Psoas muscle (tissue), 8 donors: ENCODE data around the gene TRDN. TPM values are rescaled to one million over a fixed set of nuclear protein-coding genes. Genes with fewer than 3 reads are reported as not detected.

ENCODE experiments used
- ATAC-seq, 4 donors: fragments of 200-7000 bp; cut with Tn5 transposase; one replicate each; pipeline ENCODE4 v1.9.1; 2020; ENCODE audit warnings: moderate library complexity in 3 of 4, mild to moderate bottlenecking in 2 of 4
- DNase-seq, 2 donors: peaks; one replicate each; pipeline ENCODE4 v3.0.0-alpha.2; 2020
- H3K27ac ChIP-seq: fragments of 200-600 bp; one replicate; pipeline ENCODE4 v1.8.0; 2022
- H3K27me3 ChIP-seq, 3 donors: fragments of 200-600 bp in 1 of 3; one replicate each; pipeline versions ENCODE4 v1.6.1 to v1.8.0; 2013 to 2022; ENCODE audit warnings: low read length in 2 of 3, mild to moderate bottlenecking in 2 of 3, moderate library complexity in 1 of 3; ENCODE audit not compliant: insufficient read depth in 3 of 3
- H3K36me3 ChIP-seq, 2 donors: fragments of 200-600 bp in 1 of 2; one replicate each; pipeline versions ENCODE4 v1.6.1 to v1.8.0; 2013 to 2022; ENCODE audit warnings: low read depth in 1 of 2, mild to moderate bottlenecking in 1 of 2, moderate library complexity in 1 of 2; ENCODE audit not compliant: insufficient read depth in 1 of 2
- H3K4me1 ChIP-seq: fragments of 200-600 bp; one replicate; pipeline ENCODE4 v1.8.0; 2022
- H3K4me3 ChIP-seq: fragments of 200-600 bp; one replicate; pipeline ENCODE4 v1.8.0; 2022; ENCODE audit warnings: mild to moderate bottlenecking
- H3K9me3 ChIP-seq: fragments of 200-600 bp; one replicate; pipeline ENCODE4 v1.8.0; 2022
- WGBS, 3 donors: extraction: QIAGEN DNeasy Blood & Tissue Kit; methylation state at CpG; one replicate each; pipeline versions ENCODE4 v1.1.6 to v1.1.7; 2013; 5-methylcytosine and 5-hydroxymethylcytosine counted together
- intact Hi-C, 2 donors: fragments of 100-400 bp; cut with DNase I; formaldehyde crosslinking; loops; one replicate each; pipeline versions ENCODE4 v1.11.0 to v1.14.2; 2022
- polyA plus RNA-seq, 3 donors: library from polyadenylated mRNA; stranded (reverse); fragments of 200-250 nt; gene quantifications; one replicate each; pipeline ENCODE4 v1.2.3, GENCODE V29; 2013
- total RNA-seq, 4 donors: library from RNA; stranded (reverse); fragmentation: NEBNext Ultra II Directional in 2 of 4; extraction: Animal tissue kit (Norgen Biotek cat#: 25700) in 2 of 4; gene quantifications; one replicate each; pipeline versions ENCODE4 v1.2.1 to v1.2.4, GENCODE V29; 2021 to 2023
- TF ChIP-seq, protein P1 (sequence below): fragments of 200-600 bp; IDR thresholded peaks from one replicate; pipeline ENCODE4 v1.8.0; 2022; ENCODE audit warnings: antibody characterized with exemption
- donor health status: healthy with polysubstance abuse.
- donor health status: DM: no; HTN: no; CAD: no; lungs with moderate emphysema.
- donor health status: Bipolar disorder and iron deficiency.
- donor health status: healthy.
- donor health status: DM: yes; HTN: yes; CAD: no.
- donor health status: DM: no; HTN: no; CAD: no.
- donor health status: DM: no; HTN: no; CAD: no.
- donor health status: DM: yes; HTN: yes; CAD: no.

TRDN gene
- total and polyA plus RNA-seq, 7 donors = 79.7 to 1,361 (median 399) TPM

DNA sequence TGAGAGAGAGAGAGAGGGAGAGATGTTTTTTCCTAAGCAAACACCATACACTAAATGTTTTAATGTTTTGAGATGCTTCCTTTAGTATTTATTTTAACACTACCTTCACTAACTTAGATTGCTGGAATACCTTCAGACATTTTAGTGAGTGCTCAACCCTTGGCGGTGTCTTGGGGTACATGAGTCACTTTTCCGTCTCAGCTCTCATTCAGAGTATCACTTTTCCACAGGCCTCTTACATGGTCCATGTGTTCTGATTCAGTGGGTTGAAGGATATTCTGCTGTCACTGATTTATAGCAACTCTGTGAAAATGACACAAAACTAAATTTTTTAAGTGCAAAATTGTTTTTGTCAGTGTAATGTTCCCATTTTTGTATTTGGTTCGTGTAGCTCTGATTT, 422.8 kb downstream of the TRDN start:
- DNase-seq (no peak), ATAC-seq (peak; percentile 67 to 93 (median 89))
- no peaks in the 10 kb centered on the region for H3K27me3 ChIP-seq
- TF ChIP-seq, protein P1, sequence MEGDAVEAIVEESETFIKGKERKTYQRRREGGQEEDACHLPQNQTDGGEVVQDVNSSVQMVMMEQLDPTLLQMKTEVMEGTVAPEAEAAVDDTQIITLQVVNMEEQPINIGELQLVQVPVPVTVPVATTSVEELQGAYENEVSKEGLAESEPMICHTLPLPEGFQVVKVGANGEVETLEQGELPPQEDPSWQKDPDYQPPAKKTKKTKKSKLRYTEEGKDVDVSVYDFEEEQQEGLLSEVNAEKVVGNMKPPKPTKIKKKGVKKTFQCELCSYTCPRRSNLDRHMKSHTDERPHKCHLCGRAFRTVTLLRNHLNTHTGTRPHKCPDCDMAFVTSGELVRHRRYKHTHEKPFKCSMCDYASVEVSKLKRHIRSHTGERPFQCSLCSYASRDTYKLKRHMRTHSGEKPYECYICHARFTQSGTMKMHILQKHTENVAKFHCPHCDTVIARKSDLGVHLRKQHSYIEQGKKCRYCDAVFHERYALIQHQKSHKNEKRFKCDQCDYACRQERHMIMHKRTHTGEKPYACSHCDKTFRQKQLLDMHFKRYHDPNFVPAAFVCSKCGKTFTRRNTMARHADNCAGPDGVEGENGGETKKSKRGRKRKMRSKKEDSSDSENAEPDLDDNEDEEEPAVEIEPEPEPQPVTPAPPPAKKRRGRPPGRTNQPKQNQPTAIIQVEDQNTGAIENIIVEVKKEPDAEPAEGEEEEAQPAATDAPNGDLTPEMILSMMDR = no peak
- peaks cover 6% of the 10 kb centered on the region for H3K4me1 ChIP-seq
- intact Hi-C loops = no loop called here
- WGBS, 3 donors = 46 to 66% (median 49%) methylated on average over 3 of the region's 3 CpGs
- no peaks in the 10 kb centered on the region for H3K9me3 ChIP-seq
- peak overlapping the region; percentile 44 for H3K27ac ChIP-seq
- H3K4me3 ChIP-seq = no peak overlapping the region
- H3K36me3 ChIP-seq = peaks cover 0 to 36% of the 10 kb centered on the region in 2 donors

DNA sequence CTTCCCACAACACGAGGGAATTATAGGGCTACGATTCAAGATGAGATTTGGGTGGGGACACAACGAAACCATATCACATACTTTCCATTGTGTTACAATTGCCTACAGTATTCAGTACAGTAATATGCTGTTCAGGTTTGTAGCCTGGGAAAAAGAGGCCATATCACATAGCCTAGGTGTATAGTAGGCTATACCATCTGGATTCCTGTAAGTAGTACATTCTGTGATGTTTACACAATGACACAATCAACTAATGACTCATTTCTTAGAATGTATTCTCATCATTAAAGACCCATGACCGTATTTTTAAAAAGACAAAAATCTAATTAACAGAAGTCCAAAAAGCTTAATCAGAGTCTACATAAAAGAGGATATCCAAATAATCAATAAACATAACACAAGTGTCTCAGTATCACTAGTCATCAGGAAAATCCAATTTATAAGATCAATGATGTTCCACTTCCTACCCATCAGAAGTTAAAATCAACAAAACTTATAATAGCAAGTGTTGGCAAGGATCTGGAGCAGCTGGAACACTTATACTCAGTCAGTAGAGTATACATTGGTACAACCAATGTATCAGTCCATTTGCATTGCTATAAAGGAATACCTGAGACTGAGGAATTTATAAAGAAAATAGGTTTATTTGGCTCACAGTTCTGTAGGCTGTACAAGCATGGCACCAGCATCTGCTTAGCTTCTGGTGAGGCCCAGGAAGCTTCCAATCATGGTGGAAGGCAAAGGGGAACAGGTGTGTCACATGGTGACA, 424.8 kb downstream of the TRDN start:
- Histone ChIP-seq H3K4me3 (no peak overlapping the region), H3K27ac (no peak overlapping the region), H3K36me3 (peaks cover 0 to 17% of the 10 kb centered on the region in 2 donors), H3K9me3 (no peaks in the 10 kb centered on the region), H3K4me1 (peaks cover 6% of the 10 kb centered on the region), H3K27me3 (no peaks in the 10 kb centered on the region)
- intact Hi-C loops = no loop called here
- 84 to 93% (median 91%) methylated on average over 4 of the region's 4 CpGs for WGBS, 3 donors
- TF ChIP-seq, protein P1 = no peak
- no peak for DNase-seq
- no peak for ATAC-seq

DNA sequence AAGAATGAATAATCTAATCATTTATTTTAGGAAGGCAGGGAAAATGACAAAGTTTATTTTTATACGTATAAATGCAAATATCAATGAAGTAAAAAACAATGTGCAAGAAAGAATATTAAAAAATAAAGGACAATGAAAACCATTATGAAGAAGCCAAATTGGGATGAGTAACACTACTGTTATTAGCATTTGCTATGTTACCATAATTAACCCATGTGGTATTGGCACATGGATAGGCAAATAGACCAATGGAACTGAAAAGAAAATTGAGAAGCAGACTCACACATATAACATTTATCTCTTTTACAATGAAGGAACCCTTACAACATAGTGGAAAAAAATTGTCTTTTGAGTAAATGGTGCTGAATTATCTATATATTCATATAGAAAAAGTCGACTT, 426.1 kb downstream of the TRDN start:
- intact Hi-C loops = no loop called here
- H3K4me3 ChIP-seq = no peak overlapping the region
- no peaks in the 10 kb centered on the region for H3K27me3 ChIP-seq
- H3K27ac ChIP-seq = no peak overlapping the region
- DNase-seq (no peak), ATAC-seq (peak in 3 of 4 donors; percentile 46 to 52 (median 49))
- peaks cover 6% of the 10 kb centered on the region for H3K4me1 ChIP-seq
- TF ChIP-seq, protein P1 = no peak
- WGBS, 3 donors = 84 to 89% (median 85%) methylated on average over 2 of the region's 2 CpGs
- H3K36me3 ChIP-seq = peaks cover 0 to 12% of the 10 kb centered on the region in 2 donors
- H3K9me3 ChIP-seq = no peaks in the 10 kb centered on the region

DNA sequence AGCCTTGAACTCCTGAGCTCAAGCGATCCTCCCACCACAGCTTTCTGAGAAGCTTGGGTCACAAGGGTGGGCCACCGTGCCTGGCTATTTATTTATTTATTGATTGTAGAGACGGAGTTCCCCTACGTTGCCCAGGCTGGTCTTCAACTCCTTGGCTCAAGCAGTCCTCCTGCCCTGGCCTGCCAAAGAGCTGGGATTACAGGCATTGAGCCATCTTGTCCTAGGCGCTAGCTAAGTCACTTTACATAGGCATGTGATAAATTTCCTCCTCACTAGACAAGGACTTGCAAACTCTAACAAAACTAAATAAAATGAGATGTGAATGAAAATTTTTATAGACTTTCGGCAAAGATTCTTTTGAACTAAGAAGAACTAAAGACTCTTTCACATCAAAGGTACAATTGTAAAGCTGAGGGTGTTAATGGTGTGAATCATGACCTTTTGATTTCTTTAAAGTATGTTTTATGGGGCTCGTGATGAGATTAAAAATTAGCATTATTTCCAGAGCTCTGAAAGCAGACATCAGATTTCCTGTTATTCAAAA, 428.7 kb downstream of the TRDN start:
- peaks cover 0 to 14% of the 10 kb centered on the region in 2 donors for H3K36me3 ChIP-seq
- H3K4me1 ChIP-seq = peaks cover 6% of the 10 kb centered on the region
- ATAC-seq = peak in 2 of 4 donors; percentile 39 to 58
- WGBS, 3 donors = 53 to 56% (median 55%) methylated on average over 7 of the region's 7 CpGs
- no peaks in the 10 kb centered on the region for H3K27me3 ChIP-seq
- no peaks in the 10 kb centered on the region for H3K9me3 ChIP-seq
- intact Hi-C loops = no loop called here
- TF ChIP-seq, protein P1 = no peak
- no peak overlapping the region for H3K4me3 ChIP-seq
- H3K27ac ChIP-seq = no peak overlapping the region
- DNase-seq = no peak
